Retinal pigment epithelial cell (primary cell): ENCODE measurements around the gene PCCA.

Experiments used
- DNase-seq: peaks from one replicate; pipeline ENCODE4 v3.0.0-alpha.2; 2010; ENCODE audit warnings: low read depth
- H3K4me3 ChIP-seq: 2 replicates; pipeline ENCODE4 v1.5.1; 2011; ENCODE audit warnings: mild to moderate bottlenecking, low read length, control low read depth, moderate library complexity
- CTCF ChIP-seq: conservative IDR thresholded peaks from 2 replicates; pipeline ENCODE4 v1.5.1; 2011; ENCODE audit warnings: low read depth, low read length, control low read depth, inconsistent platforms

PCCA gene

GRCh38 chr13:100245104-100245503 is 156.2 kb downstream of the PCCA start:
- TF ChIP-seq CTCF, result no peak
- H3K4me3 ChIP-seq, result no peak overlapping the region
- no peak for DNase-seq

- no peak overlapping the region for H3K4me3 ChIP-seq
- no peak for DNase-seq
- no peak for TF ChIP-seq CTCF
Measured at GRCh38 chr13:100247937-100248336, 159.0 kb downstream of the PCCA start.

GRCh38 chr13:100254002-100254401 is 165.1 kb downstream of the PCCA start:
- no peak overlapping the region for H3K4me3 ChIP-seq
- no peak for DNase-seq
- TF ChIP-seq CTCF, result no peak

GRCh38 chr13:100262404-100262803 is 173.5 kb downstream of the PCCA start:
- no peak for TF ChIP-seq CTCF
- no peak for DNase-seq
- no peak overlapping the region for H3K4me3 ChIP-seq

GRCh38 chr13:100266026-100266425 is 177.1 kb downstream of the PCCA start:
- no peak for DNase-seq
- H3K4me3 ChIP-seq, result no peak overlapping the region
- no peak for TF ChIP-seq CTCF

- no peak for TF ChIP-seq CTCF
- no peak overlapping the region for H3K4me3 ChIP-seq
- DNase-seq, result peak; percentile 69
Measured at GRCh38 chr13:100269837-100270236, 180.9 kb downstream of the PCCA start.

GRCh38 chr13:100273138-100273537 is 184.2 kb downstream of the PCCA start:
- H3K4me3 ChIP-seq, result no peak overlapping the region
- DNase-seq, result no peak
- TF ChIP-seq CTCF, result no peak
